Upper lobe of left lung (tissue), 6 donors: ENCODE results near the gene ME3. TPM values are rescaled to one million over a fixed set of nuclear protein-coding genes. Genes with fewer than 3 reads are reported as not detected.

Source experiments
- ATAC-seq, 2 donors: fragments of 200-7000 bp; cut with Tn5 transposase; one replicate each; pipeline ENCODE4 v1.9.1; 2022; ENCODE audit warnings: mild to moderate bottlenecking in 2 of 2, moderate library complexity in 2 of 2; ENCODE audit not compliant: low FRiP score in 2 of 2
- DNase-seq, 2 donors: peaks; one replicate each; pipeline ENCODE4 v3.0.0-alpha.2; 2019 to 2020
- H3K27ac ChIP-seq, 4 donors: fragments of 200-600 bp; sonication (generic); one replicate each; pipeline ENCODE4 v1.5.1; 2016 to 2019
- H3K27me3 ChIP-seq, 4 donors: fragments of 200-600 bp; sonication (generic); one replicate each; pipeline ENCODE4 v1.5.1; 2017 to 2019
- H3K36me3 ChIP-seq, 4 donors: fragments of 200-600 bp; sonication (generic); one replicate each; pipeline ENCODE4 v1.5.1; 2016 to 2019
- H3K4me1 ChIP-seq, 4 donors: fragments of 200-600 bp; sonication (generic); one replicate each; pipeline ENCODE4 v1.5.1; 2018 to 2019
- H3K4me3 ChIP-seq, 4 donors: fragments of 200-600 bp; sonication (generic); one replicate each; pipeline ENCODE4 v1.5.1; 2017 to 2019; ENCODE audit warnings: mild to moderate bottlenecking in 2 of 4, moderate library complexity in 1 of 4
- H3K9me3 ChIP-seq, 4 donors: fragments of 200-600 bp; sonication (generic); one replicate each; pipeline ENCODE4 v1.5.1; 2018 to 2019
- EP300 ChIP-seq, 4 donors: sonication (generic); formaldehyde crosslinking; IDR thresholded peaks; one replicate each; pipeline ENCODE4 v1.5.1; 2017; ENCODE audit warnings: antibody characterized with exemption in 4 of 4, control low read depth in 2 of 4
- POLR2A ChIP-seq, 4 donors: fragments of 450-650 bp; IDR thresholded peaks; one replicate each; pipeline ENCODE4 v1.5.1; 2016 to 2017; ENCODE audit warnings: antibody characterized with exemption in 4 of 4, mild to moderate bottlenecking in 2 of 4
- POLR2AphosphoS5 ChIP-seq, 2 donors: sonication (generic); formaldehyde crosslinking; IDR thresholded peaks; one replicate each; pipeline ENCODE4 v1.5.1; 2017; ENCODE audit warnings: antibody characterized with exemption in 2 of 2
- WGBS, 2 donors: methylation state at CpG; one replicate each; pipeline ENCODE4 v1.1.5; 2017 to 2018; 5-methylcytosine and 5-hydroxymethylcytosine counted together
- total RNA-seq, 6 donors: library from RNA; depleted of rRNA in 4 of 6; stranded (reverse); fragments of >200 nt in 4 of 6; gene quantifications; one replicate each; pipeline versions ENCODE4 v1.1.0 to v1.2.1, GENCODE V29; 2016 to 2021
- TF ChIP-seq, protein P1 (sequence below), 6 experiments: fragments of 450-650 bp in 4 of 6; fragments of 200-600 bp in 2 of 6; sonication (generic) in 2 of 6; IDR thresholded peaks; one replicate each; pipeline ENCODE4 v1.5.1; 2016 to 2019; ENCODE audit warnings: antibody characterized with exemption in 6 of 6
- donor health status: DM: no; HTN: no; CAD: no; lungs with moderate emphysema.
- donor health status: DM: no; HTN: yes; CAD: no; lungs with severe emphysema.

ME3 gene
- total RNA-seq, 6 donors from 2014 or later, result 19.5 to 56.6 (median 34.7) TPM

GRCh38 chr11:86442827-86443226, 229.6 kb downstream of the ME3 start:
- no peaks in the 10 kb centered on the region for H3K4me1 ChIP-seq
- H3K36me3 ChIP-seq, result peaks cover 0 to 18% (median 0%) of the 10 kb centered on the region in 4 donors
- TF ChIP-seq, protein P1, sequence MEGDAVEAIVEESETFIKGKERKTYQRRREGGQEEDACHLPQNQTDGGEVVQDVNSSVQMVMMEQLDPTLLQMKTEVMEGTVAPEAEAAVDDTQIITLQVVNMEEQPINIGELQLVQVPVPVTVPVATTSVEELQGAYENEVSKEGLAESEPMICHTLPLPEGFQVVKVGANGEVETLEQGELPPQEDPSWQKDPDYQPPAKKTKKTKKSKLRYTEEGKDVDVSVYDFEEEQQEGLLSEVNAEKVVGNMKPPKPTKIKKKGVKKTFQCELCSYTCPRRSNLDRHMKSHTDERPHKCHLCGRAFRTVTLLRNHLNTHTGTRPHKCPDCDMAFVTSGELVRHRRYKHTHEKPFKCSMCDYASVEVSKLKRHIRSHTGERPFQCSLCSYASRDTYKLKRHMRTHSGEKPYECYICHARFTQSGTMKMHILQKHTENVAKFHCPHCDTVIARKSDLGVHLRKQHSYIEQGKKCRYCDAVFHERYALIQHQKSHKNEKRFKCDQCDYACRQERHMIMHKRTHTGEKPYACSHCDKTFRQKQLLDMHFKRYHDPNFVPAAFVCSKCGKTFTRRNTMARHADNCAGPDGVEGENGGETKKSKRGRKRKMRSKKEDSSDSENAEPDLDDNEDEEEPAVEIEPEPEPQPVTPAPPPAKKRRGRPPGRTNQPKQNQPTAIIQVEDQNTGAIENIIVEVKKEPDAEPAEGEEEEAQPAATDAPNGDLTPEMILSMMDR (IDR thresholded peaks at IDR 0.05), result no peak
- TF ChIP-seq EP300 (IDR thresholded peaks at IDR 0.05), result no peak
- TF ChIP-seq POLR2AphosphoS5 (IDR thresholded peaks at IDR 0.05), result no peak
- no peak for TF ChIP-seq POLR2A (IDR thresholded peaks at IDR 0.05)
- DNase-seq (no peak), ATAC-seq (peak in 1 of 2 donors; percentile 13)
- H3K27me3 ChIP-seq, result no peaks in the 10 kb centered on the region
- H3K27ac ChIP-seq, result no peak overlapping the region
- H3K4me3 ChIP-seq, result no peak overlapping the region
- no peaks in the 10 kb centered on the region for H3K9me3 ChIP-seq
- 91 to 93% methylated on average over 5 of the region's 5 CpGs for WGBS, 2 donors

DNA sequence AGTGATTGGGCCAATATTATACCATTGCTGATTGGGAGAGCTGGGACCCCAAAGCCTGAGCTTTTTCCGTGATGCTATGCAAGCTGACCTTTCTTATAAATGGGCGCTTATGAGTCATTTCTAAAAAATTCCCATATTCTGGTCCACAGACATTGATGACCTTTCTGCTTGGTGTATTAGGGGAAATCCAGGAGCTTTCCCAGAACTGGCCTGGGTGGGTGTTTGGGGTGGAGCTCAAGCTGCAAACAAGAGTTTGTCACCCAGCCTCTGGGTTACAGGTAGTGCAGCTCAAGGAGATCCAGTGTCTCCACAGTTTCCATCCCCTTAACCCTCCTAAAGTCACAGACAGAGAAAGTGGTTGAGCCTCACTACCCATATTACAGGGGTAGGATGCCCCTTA, 230.0 kb downstream of the ME3 start:
- DNase-seq (no peak), ATAC-seq (no peak)
- H3K27me3 ChIP-seq, result no peaks in the 10 kb centered on the region
- H3K4me3 ChIP-seq, result no peak overlapping the region
- H3K4me1 ChIP-seq, result no peaks in the 10 kb centered on the region
- H3K9me3 ChIP-seq, result no peaks in the 10 kb centered on the region
- no peak for TF ChIP-seq EP300 (IDR thresholded peaks at IDR 0.05)
- no peak for TF ChIP-seq POLR2AphosphoS5 (IDR thresholded peaks at IDR 0.05)
- TF ChIP-seq, protein P1 (IDR thresholded peaks at IDR 0.05), result no peak
- no peak for TF ChIP-seq POLR2A (IDR thresholded peaks at IDR 0.05)
- WGBS, 2 donors, result 86 to 88% methylated on average over 2 of the region's 2 CpGs
- H3K36me3 ChIP-seq, result peaks cover 0 to 18% (median 0%) of the 10 kb centered on the region in 4 donors
- no peak overlapping the region for H3K27ac ChIP-seq

DNA sequence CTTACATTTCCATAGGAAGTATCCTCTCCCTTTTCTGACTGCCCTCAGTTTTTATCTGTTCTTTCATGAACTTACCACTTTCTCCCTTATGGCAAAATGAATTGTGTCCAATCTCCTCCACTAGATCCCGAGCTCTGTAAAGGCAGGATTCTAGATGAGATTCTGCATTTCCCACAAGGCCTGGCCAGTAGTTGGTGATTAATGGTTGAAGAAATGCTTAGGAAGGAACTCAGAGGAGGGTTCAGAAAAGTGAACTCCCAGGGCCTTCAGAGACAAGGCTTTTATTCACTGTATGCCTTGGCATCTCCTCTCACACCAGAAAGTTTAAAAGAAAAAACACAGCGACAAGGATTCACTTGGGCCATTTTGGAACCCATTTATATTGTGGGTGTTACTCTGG, 231.6 kb downstream of the ME3 start:
- Histone ChIP-seq H3K36me3 (peaks cover 0 to 10% (median 0%) of the 10 kb centered on the region in 4 donors), H3K9me3 (no peaks in the 10 kb centered on the region), H3K4me1 (no peaks in the 10 kb centered on the region), H3K4me3 (no peak overlapping the region), H3K27me3 (no peaks in the 10 kb centered on the region), H3K27ac (no peak overlapping the region)
- 78 to 85% methylated on average over 2 of the region's 2 CpGs for WGBS, 2 donors
- TF ChIP-seq, protein P1 (IDR thresholded peaks at IDR 0.05), result no peak
- TF ChIP-seq POLR2AphosphoS5 (IDR thresholded peaks at IDR 0.05) (no peak), EP300 (IDR thresholded peaks at IDR 0.05) (no peak), POLR2A (IDR thresholded peaks at IDR 0.05) (no peak)
- DNase-seq, result no peak
- ATAC-seq, result peak in 1 of 2 donors; percentile 40

DNA sequence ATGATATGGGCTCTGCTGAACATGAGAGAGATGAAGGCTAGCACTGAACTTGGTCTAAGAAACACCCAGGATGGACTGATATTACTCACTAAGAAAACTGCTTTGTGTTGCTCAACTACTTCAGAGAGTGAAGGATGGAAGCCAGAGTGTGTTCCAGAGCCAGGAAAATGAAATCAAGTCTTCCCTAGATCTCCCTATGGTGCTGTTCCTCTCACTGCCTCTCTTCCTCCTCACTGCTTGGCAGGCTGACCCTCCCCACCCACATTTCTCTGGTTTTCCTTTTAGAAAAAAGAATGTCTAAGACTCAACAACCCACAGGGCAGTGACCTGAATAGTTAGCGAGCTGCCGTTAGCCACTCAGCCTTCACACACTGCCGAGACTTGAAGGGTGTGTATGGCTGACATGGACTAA, 232.1 kb downstream of the ME3 start:
- no peak for TF ChIP-seq POLR2A (IDR thresholded peaks at IDR 0.05)
- TF ChIP-seq EP300 (IDR thresholded peaks at IDR 0.05), result no peak
- TF ChIP-seq POLR2AphosphoS5 (IDR thresholded peaks at IDR 0.05), result no peak
- TF ChIP-seq, protein P1 (IDR thresholded peaks at IDR 0.05), result no peak
- WGBS, 2 donors, result 85 to 89% methylated on average over 3 of the region's 3 CpGs
- Histone ChIP-seq H3K9me3 (no peaks in the 10 kb centered on the region), H3K36me3 (peaks cover 0 to 7% (median 0%) of the 10 kb centered on the region in 4 donors), H3K4me1 (no peaks in the 10 kb centered on the region), H3K27me3 (no peaks in the 10 kb centered on the region), H3K27ac (no peak overlapping the region), H3K4me3 (no peak overlapping the region)
- ATAC-seq (peak in 1 of 2 donors; percentile 94), DNase-seq (no peak)

DNA sequence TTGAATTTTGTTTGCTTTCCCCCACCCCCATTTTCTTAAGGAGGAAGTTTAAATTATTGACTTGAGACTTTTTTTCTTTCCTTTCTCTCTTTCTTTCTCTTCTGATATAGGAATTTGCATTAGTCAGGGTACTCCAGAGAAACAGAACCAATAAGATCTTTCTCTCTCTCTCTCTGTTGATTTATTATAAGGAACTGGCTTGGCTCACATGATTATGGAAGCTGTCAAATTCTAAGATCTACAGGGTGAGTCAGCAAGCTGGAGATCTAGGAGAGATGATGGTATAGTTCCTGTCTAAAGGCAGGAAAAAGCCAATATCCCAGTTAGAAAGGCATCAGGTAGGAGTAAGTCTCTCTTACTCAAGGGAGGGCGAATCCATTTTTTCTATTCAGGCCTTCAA, 233.7 kb downstream of the ME3 start:
- no peak for DNase-seq
- peaks cover 0 to under 1% (median 0%) of the 10 kb centered on the region in 4 donors for H3K36me3 ChIP-seq
- no peak overlapping the region for H3K4me3 ChIP-seq
- ATAC-seq, result no peak
- H3K9me3 ChIP-seq, result no peaks in the 10 kb centered on the region
- H3K27me3 ChIP-seq, result no peaks in the 10 kb centered on the region
- TF ChIP-seq, protein P1 (IDR thresholded peaks at IDR 0.05), result no peak
- no peak for TF ChIP-seq EP300 (IDR thresholded peaks at IDR 0.05)
- TF ChIP-seq POLR2A (IDR thresholded peaks at IDR 0.05), result no peak
- no peak for TF ChIP-seq POLR2AphosphoS5 (IDR thresholded peaks at IDR 0.05)
- no peaks in the 10 kb centered on the region for H3K4me1 ChIP-seq
- H3K27ac ChIP-seq, result no peak overlapping the region
- WGBS, 2 donors, result 96 to 100% methylated on average over 1 of the region's 1 CpG
